SIG-M5 treated with dmso at 0.1 percent for 504 hours (cell line): ENCODE results near the gene STC2.
A peak's percentile ranks its signal among the peaks of the same experiment; 100 is the strongest.

Source experiments
- DNase-seq: peaks from one replicate; lab custom pipeline; 2025; ENCODE audit not compliant: unreplicated experiment; lab: John Stamatoyannopoulos, UW

STC2 gene

DNA sequence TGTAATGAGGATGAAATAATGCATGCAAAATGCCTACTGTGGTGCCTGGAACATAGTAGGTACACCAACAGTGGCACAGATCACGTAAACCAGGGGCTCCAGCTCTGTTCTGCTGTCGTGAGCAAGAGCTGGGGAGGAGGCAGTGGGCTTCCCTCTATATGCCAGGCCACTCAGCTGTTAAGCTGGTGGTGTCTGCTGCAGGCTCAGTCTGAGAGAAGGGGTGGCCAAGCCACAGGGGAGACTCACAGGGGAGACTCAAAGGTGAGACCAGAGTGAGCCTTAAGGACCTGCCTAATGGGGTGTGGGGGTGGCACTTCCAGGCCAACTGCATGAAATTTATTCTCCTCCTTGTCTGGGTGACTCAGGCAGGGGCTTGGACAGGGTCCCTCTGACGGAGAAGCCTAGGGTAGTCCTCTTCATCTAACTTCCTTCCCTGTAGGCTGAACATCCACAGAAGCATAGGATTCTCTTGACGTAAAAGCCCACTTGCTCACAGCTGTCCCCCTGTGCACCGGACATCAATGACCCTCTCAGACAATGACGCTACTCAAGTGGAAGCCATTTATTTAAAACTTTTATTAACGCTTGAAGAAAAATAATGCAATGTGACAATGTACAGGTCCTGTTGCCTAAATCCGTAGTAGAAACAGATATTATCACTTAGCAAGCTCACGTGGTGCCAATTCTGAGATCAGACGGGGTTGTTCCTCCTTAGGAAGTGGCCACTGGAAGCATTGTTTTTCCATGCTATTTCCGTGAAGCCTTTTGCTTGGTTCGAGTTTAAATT, 13.9 kb downstream of the STC2 start:
- no peak for DNase-seq

DNA sequence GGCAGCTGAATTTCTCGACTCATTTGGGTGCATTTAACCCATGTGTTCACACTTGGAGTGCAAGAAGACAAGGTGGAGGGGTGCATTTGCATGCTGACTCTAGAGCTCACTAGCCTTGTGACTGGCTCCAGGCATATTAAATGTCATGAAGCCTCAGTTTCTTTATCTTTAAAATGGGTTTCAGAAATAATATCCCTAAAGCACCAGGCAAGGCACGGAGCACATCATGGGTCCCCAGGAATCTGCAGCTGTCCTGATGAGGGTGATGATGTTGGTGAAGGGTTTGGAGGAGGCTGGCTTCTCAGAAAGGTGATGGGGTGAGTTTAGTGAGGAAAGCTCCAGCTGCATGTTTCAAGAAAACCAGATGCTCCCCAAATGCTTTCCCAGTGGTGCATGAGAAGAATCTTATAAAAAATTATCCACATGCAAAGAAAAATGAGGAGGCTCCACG, 14.8 kb downstream of the STC2 start:
- no peak for DNase-seq

DNA sequence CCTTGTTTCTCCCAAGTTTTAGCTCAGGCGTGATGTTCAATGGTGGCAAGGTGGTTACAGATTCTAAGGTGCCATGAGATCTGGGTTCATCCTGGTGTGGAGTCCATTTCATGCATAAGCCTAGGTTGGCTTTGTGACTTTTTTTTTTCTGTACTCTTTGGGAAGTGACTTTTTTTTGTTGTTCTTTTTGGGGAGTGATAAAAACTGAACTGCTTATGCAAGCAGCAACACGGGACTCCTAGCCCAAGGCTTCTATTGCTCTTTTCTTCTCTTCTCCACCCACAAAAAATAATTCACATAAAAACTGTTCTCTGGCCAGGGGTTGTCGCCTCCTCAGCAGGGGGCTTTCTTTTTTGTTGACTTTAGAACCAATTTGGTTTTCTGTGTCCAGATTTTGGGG, 15.4 kb downstream of the STC2 start:
- DNase-seq, result no peak

DNA sequence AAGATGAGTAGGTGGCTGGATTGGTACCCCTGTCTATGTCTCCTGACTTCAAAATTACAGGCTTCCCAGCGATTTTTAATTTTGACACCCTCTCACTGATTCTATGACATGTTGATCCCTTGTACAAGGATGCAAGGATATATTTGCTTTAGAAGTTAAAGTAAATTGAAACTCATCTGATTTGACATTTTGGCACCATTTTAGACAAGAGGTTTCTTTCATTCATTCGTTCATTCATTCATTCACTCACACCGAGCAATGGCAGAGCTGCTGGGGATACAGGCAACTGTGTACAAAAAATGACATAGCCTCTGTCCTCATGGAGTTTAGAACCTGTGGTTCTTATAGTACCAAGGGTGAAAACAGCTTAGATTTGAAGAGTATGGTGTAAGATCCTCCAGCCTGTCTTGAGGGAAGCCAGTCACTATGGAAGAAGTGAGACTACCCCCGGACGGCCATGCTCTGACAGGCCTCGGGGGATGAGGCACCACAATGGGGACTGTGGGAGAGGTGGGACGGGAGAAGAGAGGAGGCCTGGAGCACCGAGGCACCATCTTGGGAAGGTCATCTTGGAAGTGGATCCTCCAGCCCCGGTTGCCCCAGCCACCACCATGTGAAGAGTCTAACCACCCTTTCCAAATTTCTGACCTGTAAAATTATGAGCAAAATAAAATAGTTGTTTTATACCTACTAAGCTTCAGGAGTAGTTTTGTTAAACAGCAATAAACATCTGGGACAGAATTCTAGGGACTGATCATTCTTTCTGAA, 16.2 kb downstream of the STC2 start:
- no peak for DNase-seq

DNA sequence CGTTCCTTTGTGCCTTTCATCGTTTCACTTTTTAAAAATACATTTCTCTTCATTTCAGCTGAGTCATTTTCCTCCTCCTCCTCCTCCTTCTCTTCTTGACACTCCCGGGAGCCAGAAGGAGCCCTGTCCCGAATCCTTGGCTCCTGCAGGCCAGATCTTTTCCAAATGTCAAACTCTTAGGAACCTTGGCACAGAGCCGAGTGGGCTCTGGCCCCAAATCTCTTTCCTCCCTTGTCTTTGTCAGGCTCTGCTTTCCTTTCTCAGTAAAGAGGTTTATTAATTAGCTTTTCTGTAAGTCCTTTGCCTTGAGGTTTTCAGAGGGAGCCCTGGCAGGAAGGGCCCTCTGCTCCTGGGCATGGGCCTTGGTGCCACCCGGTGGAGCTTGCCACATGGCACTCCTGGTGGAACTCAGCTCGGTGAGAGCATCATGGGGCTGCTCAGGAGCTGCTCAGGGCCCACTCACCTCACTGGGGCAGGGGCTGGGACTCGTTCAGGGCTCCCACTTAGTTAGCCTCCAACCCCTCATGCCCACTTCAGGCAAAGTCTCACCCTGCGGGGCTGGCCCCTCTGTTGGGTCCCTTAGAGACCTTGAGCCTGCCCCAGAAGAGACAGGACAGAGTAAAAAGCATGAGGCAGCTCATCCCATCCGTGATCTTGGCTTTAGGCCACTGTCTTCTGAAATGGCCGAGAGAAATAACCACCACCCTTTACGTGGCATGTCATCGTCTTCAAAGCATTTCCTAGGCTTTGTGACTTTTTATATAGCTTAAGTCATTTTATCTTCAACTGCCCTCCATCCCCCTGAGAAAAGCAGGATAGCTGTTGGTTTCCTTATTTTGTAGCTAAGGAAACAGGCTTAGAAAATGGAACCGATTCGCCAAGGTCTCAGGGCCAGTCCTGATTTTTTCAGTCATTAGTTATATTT, 17.1 kb downstream of the STC2 start:
- DNase-seq, result no peak

DNA sequence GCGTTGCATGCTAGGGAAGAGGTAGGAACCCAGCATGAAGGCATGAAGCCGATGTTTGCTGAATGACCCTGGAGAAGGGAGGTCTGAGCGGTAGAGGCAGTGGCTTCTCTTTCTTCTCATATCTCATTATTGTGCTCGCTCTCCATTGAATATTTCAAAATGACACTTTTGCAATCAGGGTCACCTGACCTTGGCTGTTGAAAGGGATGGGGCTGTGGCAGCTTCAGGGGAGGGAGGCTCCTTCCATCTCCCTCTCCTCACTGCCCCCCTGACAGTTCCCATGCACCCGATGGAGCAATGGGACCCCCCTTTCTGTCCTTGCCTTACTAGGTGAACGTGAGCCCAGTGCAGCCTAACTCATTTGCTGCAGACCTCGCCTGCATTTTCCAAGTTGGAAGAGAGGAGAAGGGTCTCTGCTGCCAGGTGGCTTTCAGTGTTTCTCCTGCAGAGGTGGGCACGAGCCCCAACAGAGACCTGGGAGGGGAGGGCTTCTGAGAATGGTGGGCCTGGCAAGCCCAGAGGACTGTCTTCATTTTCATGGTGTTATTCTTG, 17.9 kb downstream of the STC2 start:
- DNase-seq, result no peak

DNA sequence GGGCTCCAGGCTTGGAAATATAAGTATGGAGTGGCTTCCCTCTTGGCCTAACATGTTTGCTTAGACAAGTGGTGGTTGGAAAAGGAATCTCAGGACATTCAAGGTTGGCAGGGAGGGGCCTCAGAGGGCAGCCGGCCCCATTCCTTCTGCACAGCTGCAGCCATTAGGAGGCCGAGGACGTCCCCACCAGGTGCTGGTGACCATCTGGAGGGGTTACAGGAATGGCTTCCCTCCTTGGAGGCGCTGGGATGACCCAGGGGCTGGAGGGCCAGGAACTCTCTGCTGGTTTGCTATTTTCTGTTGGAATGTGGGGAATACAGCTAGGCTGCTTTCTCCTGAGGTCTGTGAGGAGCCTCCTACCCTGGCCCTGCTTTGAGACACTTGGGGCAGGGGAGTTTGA, 18.5 kb downstream of the STC2 start:
- no peak for DNase-seq

DNA sequence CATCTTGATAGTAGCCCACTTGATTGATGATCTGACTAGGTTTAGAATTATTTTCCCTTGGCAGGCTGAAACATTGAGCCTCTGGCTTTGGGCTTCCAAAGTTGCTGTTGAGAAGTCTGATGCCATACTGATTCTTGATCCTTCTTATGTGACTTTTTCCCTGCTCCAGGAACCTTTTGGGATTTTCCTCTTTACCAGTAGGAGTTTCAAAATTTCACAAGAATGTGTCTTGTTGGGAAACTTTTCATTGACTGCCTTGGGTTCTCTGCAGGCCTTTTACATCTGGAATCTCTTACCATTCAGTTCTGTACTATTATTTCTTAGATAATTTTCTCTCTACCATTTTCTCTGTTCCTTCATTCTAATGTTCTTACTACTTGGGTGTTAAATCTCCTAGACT, 20.0 kb downstream of the STC2 start:
- DNase-seq, result no peak

DNA sequence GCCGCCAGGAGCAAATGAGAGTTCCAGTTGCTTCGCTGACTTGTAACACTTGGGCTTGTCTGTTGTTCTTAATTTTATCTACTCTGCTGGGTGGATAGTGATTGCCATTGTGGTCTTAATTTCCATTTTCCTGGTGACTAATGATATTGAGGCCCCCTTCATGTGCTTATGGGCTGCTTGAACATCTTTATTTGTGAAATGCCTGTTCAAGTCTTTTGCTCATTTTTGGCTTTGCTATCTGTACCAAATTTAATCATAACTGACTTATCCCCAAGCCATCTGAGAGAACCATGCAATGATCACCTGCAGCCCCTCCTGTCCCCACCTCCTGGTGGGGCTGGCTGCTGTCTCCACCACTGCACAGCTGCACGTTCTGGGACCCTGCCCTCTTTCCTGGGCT, 20.5 kb downstream of the STC2 start:
- no peak for DNase-seq

DNA sequence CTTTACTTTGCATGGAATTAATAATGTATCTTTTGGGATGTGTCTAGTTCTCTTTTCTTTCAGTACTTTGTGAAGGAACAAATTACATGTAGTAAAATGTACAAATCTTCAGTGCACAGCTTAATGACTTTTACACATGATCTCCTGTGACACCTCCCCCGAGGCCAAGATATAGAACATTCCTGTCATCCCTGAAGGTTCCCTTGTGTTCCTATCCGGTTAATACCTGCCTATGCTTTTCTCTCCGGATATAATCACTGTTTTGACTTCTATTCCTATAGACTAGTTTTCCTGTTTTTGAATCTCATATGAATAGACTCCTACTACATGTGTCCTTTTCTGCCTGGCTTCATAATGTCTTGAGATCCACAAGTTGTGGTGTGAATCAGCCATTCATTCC, 21.5 kb downstream of the STC2 start:
- no peak for DNase-seq

DNA sequence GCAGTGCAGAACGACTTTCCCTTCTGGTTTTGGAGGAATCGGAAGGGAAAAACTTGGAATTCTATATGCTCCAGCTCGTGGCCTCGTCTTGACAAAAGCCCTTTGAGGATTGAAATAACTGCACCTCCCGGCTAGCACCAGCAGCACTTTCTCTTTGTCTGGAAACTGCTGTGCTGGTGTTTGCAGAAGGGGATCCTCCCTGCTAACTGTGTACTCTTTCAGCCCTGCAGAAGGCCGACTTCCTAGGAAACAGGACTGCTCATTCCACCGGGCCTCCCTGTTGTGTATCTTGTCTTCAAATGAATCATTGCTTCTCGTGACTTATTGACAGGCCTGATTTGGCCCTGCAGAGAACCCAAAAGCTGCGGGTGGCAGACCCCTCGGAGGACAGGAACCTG, 23.6 kb downstream of the STC2 start:
- no peak for DNase-seq

DNA sequence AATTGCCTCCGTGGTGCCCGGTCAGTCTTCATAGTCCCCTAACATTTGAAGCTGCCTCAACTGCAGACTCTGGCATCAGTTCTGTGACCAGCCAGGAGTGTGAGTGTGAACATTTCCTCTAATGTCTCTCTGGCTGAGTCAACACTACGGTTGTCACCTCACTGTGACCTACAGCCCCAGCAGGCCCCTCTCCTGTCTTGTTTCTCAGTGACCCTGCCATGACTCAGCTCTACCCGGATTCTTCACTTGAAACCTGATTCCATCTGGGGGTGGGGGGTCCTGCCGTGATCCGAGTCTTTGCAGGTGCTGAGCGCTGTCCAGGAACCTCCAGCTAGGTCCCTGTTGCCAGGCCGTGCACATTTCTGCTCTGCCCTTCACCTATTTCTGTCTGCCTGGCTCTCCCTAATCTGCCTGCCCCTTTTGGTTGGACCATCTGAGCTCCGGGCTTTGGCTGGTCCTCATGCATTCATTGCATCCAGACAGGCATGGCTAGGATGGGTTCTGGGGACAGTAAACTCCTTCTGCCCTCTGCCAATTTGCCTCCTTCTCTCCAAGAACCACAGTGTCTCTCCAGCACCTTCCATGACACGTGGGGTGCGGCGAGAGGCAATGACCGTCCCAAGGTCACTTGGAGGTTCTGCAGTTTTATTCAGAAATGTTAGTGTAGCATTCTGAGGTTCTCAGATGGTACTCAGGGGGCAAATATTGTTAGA, 24.2 kb downstream of the STC2 start:
- DNase-seq, result peak; percentile 15

DNA sequence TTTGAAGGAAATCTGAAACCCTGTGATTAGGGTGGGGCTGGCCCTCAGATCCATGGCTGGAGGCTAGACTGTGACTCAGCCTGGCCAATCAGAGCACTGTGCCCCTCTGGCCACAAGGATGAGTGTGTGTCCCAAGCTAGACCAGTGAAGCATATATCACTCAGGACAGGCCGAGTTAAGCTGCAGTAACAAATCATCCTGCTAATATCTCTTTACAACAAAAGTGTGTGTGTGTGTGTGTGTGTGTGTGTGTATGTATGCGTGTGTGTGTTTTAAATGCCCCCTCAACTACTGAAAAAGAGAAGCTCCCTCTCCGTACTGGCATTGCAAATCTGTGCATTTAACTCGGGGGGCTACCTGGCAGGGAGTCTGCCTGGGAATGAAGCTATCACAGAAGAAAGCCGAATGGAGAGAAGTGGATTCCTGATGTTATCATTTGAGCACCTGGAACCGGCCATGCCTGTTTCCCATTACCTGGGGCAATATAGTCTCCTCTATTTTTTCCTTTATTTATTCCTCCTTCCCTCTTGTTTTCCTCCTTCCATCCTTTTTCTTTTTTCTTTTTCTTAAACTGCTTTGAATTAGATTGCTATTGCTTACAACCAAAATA, 25.6 kb downstream of the STC2 start:
- peak; percentile 8 for DNase-seq

DNA sequence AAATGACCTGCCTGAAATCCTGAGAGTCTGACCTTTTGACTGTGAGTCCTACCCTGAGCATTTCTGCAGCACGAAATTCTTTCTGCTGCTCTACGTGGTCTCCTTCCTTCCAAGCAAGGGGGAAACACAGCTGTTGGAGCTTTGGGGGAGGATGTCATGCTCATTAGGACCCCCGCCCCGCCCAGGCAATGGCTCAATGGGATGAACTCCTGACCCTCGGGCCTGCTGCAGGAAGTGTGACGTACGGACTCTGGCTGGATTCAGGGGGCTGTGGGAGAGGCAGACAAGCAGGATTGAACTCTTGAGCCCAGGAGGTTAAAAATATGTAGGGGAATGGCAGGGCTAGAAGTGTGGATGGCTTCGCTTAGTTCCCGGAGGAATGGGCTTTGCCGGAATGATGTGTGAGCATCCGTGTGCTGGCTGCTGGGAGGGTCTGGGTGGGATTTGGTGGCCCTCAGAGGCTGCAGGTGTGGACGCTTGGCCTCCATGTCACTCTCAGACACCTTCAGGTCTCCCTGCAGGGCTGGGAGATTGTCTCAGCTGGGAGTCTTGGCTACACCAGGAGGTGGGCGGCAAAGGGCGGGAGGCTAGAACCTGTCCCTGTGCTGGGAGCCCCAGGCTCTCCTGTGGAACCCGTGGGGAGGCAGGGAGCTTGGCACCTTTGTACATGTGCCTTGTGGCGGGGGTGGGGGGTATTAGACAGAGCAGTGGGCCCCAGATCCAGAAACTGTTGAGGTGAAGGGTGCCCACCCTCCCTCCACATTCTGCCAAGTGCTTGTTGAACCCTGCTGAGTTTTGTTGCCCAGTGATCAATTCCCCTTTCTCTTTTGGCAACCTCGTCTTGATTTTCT, 26.3 kb downstream of the STC2 start:
- DNase-seq, result no peak

DNA sequence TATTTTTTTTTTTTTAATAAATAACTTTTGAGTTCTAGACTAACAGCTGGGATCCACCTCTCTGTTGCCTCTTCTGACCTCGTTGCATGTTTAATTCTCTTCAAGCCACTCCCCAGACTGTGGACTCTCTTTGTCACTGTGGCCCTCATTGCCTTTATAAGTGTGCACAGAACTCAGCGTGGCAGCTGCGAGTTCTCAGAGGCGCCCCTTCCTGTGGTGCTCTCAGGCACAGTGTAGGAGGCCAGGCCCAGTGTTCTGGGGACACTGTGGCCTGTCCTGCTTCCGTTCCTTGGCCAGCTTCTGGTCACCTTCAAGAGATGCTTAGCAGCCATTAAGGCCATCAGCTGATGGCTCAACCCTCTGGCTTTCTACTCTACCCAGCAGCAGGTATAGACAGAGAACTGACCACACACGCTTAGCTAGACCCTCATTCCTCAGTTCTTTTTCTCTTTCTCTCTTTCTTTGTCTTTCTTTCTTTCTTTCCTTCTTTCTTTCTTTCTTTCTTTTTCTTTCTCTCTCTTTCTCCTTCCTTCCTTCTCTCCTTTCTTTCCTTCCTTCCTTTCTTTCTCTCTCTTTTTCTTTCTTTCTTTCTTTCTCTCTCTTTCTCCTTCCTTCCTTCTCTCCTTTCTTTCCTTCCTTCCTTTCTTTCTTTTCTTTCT, 27.7 kb downstream of the STC2 start:
- no peak for DNase-seq

DNA sequence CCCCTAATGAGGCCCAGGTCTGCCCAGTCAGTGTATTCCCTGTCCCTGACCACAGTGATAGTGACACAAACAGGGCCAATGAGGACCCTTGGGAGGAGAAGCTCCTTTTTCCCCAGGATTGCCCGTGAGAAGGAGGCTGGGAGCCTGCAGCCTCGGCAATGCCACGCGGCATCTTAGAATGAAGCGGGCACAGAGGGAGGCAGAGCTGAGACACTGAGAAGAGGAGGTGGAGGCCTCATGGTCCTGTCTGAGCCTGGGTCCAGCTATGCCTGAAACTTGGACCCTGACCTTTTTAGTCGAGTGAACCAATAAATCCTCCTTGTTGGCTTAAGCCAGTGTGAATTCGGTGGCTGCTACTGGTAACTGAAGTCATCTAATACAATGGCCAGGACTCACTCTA, 28.4 kb downstream of the STC2 start:
- no peak for DNase-seq

DNA sequence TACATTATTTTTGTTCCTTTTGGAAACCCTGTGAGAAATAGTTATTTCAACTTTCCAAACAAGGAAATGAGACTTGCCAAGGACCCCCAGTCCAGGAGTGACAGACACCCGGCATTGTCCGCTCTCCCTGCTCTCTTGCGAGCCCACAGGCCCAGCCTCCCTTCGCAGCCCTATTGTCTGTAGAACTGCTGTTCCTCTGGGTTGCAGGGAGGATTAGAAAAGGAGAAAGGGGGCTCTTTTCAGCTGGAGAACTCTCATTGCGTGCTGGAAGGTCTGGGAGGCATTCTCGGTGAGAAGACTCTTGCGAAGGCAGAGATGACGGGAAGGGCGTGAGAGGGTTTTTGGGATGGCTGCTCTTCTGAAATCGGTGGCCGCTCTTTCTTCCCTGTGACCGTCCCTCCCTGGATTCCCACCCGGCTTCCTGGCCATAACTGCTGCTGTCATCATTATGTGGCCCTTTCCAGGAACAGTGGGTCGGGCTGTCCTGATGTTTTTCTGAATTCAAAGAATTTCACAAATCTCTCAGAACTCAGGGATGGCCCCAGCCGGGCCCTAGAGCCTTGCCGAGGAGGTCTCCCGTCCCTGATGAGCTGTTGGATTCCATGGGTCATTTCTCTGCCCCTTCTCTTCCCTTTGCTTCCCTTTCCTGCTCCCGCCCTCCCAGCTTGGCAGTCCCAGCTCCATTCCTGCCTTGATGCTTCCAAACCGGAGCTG, 29.8 kb downstream of the STC2 start:
- DNase-seq, result no peak

DNA sequence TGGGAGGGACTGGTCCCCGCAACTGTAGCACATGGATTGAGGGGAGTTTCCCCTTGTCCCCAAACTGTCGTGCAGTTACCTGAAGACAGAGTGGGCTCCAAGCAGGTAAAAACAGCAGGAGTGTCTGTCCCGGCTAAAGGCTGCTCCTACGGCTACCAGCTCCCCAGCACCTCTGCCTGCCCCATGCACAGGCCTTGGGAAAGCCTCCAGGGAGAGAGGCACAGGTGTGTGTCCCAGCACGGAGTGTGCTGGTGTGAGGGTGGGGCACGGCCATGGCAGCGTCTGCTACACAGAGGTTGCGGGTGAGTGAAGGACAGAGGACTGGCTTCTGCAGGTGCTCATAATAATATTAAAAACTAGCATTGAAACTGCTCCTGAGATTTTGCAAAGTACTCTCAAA, 30.4 kb downstream of the STC2 start:
- no peak for DNase-seq
